H54 (cell line): ENCODE data around the gene PLIN4.

ENCODE experiments used
- DNase-seq: peaks from one replicate; pipeline ENCODE4 v3.0.0; 2011; ENCODE audit warnings: low spot score, mixed read lengths; ENCODE audit not compliant: insufficient read length
- FAIRE-seq: peaks from 3 replicates; lab custom pipeline; 2011; peaks lifted over from hg19 to GRCh38; lab: Jason Lieb, UNC
- POLR2A ChIP-seq: IDR thresholded peaks from 2 replicates; pipeline ENCODE4 v1.6.1; 2011; ENCODE audit warnings: low read depth, mild to moderate bottlenecking, low read length

Gene PLIN4

GRCh38 chr19:4499318-4499717, 19.0 kb downstream of the PLIN4 start:
- FAIRE-seq (no peak), DNase-seq (no peak)
- TF ChIP-seq POLR2A: no peak

GRCh38 chr19:4498694-4499093, 19.6 kb downstream of the PLIN4 start:
- TF ChIP-seq POLR2A: no peak
- FAIRE-seq: no peak
- DNase-seq: no peak

- DNase-seq: no peak
- FAIRE-seq: no peak
- no peak for TF ChIP-seq POLR2A
Measured at GRCh38 chr19:4497770-4498389, 20.4 kb downstream of the PLIN4 start.

- DNase-seq (no peak), FAIRE-seq (no peak)
- TF ChIP-seq POLR2A: no peak
Measured at GRCh38 chr19:4496304-4496703, 22.0 kb downstream of the PLIN4 start.

GRCh38 chr19:4495471-4495870, 22.8 kb downstream of the PLIN4 start:
- TF ChIP-seq POLR2A: no peak
- FAIRE-seq: no peak
- no peak for DNase-seq

GRCh38 chr19:4494691-4495064, 23.6 kb downstream of the PLIN4 start:
- DNase-seq (no peak), FAIRE-seq (no peak)
- no peak for TF ChIP-seq POLR2A

- FAIRE-seq (no peak), DNase-seq (no peak)
- TF ChIP-seq POLR2A: no peak
Measured at GRCh38 chr19:4493929-4494690, 24.2 kb downstream of the PLIN4 start.

GRCh38 chr19:4493104-4493928, 25.0 kb downstream of the PLIN4 start:
- no peak for TF ChIP-seq POLR2A
- DNase-seq (no peak), FAIRE-seq (no peak)

GRCh38 chr19:4492337-4493103, 25.8 kb downstream of the PLIN4 start:
- no peak for DNase-seq
- no peak for TF ChIP-seq POLR2A
- no peak for FAIRE-seq

GRCh38 chr19:4491446-4491845, 26.8 kb downstream of the PLIN4 start:
- no peak for FAIRE-seq

GRCh38 chr19:4488496-4488895, 29.8 kb downstream of the PLIN4 start:
- FAIRE-seq (no peak), DNase-seq (no peak)
- no peak for TF ChIP-seq POLR2A

More at GRCh38 chr19:4491446-4491845, 26.8 kb downstream of the PLIN4 start:
- DNase-seq: no peak
- TF ChIP-seq POLR2A: no peak

GRCh38 chr19:4487572-4487971, 30.7 kb downstream of the PLIN4 start:
- DNase-seq: no peak
- TF ChIP-seq POLR2A: no peak
- no peak for FAIRE-seq

- DNase-seq: no peak
- TF ChIP-seq POLR2A: no peak
- no peak for FAIRE-seq
Measured at GRCh38 chr19:4483385-4483784, 34.9 kb downstream of the PLIN4 start.
